ENCODE measurements around the gene SH3GL1. TPM values are rescaled to one million over a fixed set of nuclear protein-coding genes. Genes with fewer than 3 reads are reported as not detected.

SH3GL1 gene
- total and polyA plus RNA-seq, 2 experiments from 2014 or later = 73.1 to 89.5 TPM

- ATAC-seq = no peak
Measured at GRCh38 chr19:4444765-4445741, 44.7 kb upstream of the SH3GL1 start.

GRCh38 chr19:4443966-4444764 is 43.8 kb upstream of the SH3GL1 start:
- Mint-ChIP-seq H3K9me3 (no peaks in the 10 kb centered on the region; the same call in 2 of the 3 replicates), H3K4me1 (peaks cover 13% of the 10 kb centered on the region; the same call in 2 of the 3 replicates), H3K27ac (peak overlapping the region; percentile 39; the same call in 1 of the 2 replicates), H3K36me3 (ENCODE audit: low read depth) (peaks cover 54% of the 10 kb centered on the region), H3K27me3 (ENCODE audit: insufficient read depth, low read depth, poor library complexity) (peaks cover 42% of the 10 kb centered on the region), H3K4me3 (peak overlapping the region; percentile 17; the same call in 1 of the 3 replicates)
- peaks cover 33% of the 10 kb centered on the region for H4K20me1 ChIP-seq (replicated peaks; ENCODE audit: insufficient read depth)
- TF ChIP-seq STAT1 (IDR thresholded peaks at IDR 0.05; ENCODE audit: unreplicated experiment) = no peak
- TF ChIP-seq NANOG (IDR thresholded peaks at IDR 0.05; ENCODE audit: borderline replicate concordance) = no peak
- no peak for TF ChIP-seq CREB1 (CRISPR knock-in tag; IDR thresholded peaks at IDR 0.05; ENCODE audit: low read depth)
- TF ChIP-seq, protein P1, sequence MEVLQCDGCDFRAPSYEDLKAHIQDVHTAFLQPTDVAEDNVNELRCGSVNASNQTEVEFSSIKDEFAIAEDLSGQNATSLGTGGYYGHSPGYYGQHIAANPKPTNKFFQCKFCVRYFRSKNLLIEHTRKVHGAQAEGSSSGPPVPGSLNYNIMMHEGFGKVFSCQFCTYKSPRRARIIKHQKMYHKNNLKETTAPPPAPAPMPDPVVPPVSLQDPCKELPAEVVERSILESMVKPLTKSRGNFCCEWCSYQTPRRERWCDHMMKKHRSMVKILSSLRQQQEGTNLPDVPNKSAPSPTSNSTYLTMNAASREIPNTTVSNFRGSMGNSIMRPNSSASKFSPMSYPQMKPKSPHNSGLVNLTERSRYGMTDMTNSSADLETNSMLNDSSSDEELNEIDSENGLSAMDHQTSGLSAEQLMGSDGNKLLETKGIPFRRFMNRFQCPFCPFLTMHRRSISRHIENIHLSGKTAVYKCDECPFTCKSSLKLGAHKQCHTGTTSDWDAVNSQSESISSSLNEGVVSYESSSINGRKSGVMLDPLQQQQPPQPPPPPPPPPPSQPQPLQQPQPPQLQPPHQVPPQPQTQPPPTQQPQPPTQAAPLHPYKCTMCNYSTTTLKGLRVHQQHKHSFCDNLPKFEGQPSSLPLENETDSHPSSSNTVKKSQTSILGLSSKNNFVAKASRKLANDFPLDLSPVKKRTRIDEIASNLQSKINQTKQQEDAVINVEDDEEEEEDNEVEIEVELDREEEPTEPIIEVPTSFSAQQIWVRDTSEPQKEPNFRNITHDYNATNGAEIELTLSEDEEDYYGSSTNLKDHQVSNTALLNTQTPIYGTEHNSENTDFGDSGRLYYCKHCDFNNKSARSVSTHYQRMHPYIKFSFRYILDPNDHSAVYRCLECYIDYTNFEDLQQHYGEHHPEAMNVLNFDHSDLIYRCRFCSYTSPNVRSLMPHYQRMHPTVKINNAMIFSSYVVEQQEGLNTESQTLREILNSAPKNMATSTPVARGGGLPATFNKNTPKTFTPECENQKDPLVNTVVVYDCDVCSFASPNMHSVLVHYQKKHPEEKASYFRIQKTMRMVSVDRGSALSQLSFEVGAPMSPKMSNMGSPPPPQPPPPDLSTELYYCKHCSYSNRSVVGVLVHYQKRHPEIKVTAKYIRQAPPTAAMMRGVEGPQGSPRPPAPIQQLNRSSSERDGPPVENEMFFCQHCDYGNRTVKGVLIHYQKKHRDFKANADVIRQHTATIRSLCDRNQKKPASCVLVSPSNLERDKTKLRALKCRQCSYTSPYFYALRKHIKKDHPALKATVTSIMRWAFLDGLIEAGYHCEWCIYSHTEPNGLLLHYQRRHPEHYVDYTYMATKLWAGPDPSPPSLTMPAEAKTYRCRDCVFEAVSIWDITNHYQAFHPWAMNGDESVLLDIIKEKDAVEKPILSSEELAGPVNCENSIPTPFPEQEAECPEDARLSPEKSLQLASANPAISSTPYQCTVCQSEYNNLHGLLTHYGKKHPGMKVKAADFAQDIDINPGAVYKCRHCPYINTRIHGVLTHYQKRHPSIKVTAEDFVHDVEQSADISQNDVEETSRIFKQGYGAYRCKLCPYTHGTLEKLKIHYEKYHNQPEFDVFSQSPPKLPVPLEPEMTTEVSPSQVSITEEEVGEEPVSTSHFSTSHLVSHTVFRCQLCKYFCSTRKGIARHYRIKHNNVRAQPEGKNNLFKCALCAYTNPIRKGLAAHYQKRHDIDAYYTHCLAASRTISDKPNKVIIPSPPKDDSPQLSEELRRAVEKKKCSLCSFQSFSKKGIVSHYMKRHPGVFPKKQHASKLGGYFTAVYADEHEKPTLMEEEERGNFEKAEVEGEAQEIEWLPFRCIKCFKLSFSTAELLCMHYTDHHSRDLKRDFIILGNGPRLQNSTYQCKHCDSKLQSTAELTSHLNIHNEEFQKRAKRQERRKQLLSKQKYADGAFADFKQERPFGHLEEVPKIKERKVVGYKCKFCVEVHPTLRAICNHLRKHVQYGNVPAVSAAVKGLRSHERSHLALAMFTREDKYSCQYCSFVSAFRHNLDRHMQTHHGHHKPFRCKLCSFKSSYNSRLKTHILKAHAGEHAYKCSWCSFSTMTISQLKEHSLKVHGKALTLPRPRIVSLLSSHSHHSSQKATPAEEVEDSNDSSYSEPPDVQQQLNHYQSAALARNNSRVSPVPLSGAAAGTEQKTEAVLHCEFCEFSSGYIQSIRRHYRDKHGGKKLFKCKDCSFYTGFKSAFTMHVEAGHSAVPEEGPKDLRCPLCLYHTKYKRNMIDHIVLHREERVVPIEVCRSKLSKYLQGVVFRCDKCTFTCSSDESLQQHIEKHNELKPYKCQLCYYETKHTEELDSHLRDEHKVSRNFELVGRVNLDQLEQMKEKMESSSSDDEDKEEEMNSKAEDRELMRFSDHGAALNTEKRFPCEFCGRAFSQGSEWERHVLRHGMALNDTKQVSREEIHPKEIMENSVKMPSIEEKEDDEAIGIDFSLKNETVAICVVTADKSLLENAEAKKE (CRISPR knock-in tag; IDR thresholded peaks at IDR 0.05) = no peak
- TF ChIP-seq, protein P2, sequence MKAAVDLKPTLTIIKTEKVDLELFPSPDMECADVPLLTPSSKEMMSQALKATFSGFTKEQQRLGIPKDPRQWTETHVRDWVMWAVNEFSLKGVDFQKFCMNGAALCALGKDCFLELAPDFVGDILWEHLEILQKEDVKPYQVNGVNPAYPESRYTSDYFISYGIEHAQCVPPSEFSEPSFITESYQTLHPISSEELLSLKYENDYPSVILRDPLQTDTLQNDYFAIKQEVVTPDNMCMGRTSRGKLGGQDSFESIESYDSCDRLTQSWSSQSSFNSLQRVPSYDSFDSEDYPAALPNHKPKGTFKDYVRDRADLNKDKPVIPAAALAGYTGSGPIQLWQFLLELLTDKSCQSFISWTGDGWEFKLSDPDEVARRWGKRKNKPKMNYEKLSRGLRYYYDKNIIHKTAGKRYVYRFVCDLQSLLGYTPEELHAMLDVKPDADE (IDR thresholded peaks at IDR 0.05) = no peak
- no peak for TF ChIP-seq JUNB (IDR thresholded peaks at IDR 0.05; ENCODE audit: unreplicated experiment)
- no peak for TF ChIP-seq ZNF114 (CRISPR knock-in tag; IDR thresholded peaks at IDR 0.05)
- no peak for TF ChIP-seq ZNF331 (CRISPR knock-in tag; IDR thresholded peaks at IDR 0.05; ENCODE audit: low read depth)
- no peak; the same call in none of the 2 replicates for TF ChIP-seq POLR2AphosphoS5 (IDR thresholded peaks at IDR 0.05; ENCODE audit: low read depth)
- no peak for TF ChIP-seq EZH2 (IDR thresholded peaks at IDR 0.05; ENCODE audit: low read depth, unreplicated experiment)
- no peaks in the 10 kb centered on the region for H3K27me3 ChIP-seq (ENCODE audit: insufficient read depth)
- no peak overlapping the region for H2AFZ ChIP-seq
- 0 out of 2 replicates have a peak, but pooled peaks cover 4% of the 10 kb centered on the region for H3K79me2 ChIP-seq (replicated peaks; ENCODE audit: insufficient read depth)
- H3K36me3 ChIP-seq (ENCODE audit: insufficient read depth) = peaks cover 13% of the 10 kb centered on the region
- no peak overlapping the region for H3K4me2 ChIP-seq
- peaks cover 28% of the 10 kb centered on the region; the same call in 1 of the 2 replicates for H3F3A ChIP-seq (replicated peaks; ENCODE audit: low read depth)
- ATAC-seq (no peak), DNase-seq (ENCODE audit: low spot score) (no peak)
- H3K4me3 ChIP-seq = no peak overlapping the region
- H3K9me2 ChIP-seq (ENCODE audit: insufficient read depth) = no peaks in the 10 kb centered on the region
- H3K4me1 ChIP-seq (ENCODE audit: insufficient read depth) = no peaks in the 10 kb centered on the region
- no peak overlapping the region for H3K27ac ChIP-seq (ENCODE audit: low read depth)

More at GRCh38 chr19:4444765-4445741, 44.7 kb upstream of the SH3GL1 start:
- Histone ChIP-seq H3K4me1 (ENCODE audit: insufficient read depth) (no peaks in the 10 kb centered on the region), H3K4me3 (no peak overlapping the region), H3K27ac (ENCODE audit: low read depth) (peak overlapping the region; percentile 26; the same call in 1 of the 2 replicates), H3F3A (replicated peaks; ENCODE audit: low read depth) (peaks cover 24% of the 10 kb centered on the region; the same call in 1 of the 2 replicates), H3K4me2 (no peak overlapping the region), H3K27me3 (ENCODE audit: insufficient read depth) (no peaks in the 10 kb centered on the region), H2AFZ (no peak overlapping the region), H3K79me2 (replicated peaks; ENCODE audit: insufficient read depth) (no peaks in the 10 kb centered on the region), H4K20me1 (replicated peaks; ENCODE audit: insufficient read depth) (peaks cover 24% of the 10 kb centered on the region), H3K36me3 (ENCODE audit: insufficient read depth) (peaks cover 5% of the 10 kb centered on the region), H3K9me2 (ENCODE audit: insufficient read depth) (no peaks in the 10 kb centered on the region)
- Mint-ChIP-seq H3K4me3 (peak overlapping the region; percentile 17; the same call in 1 of the 3 replicates), H3K4me1 (peaks cover 13% of the 10 kb centered on the region; the same call in 2 of the 3 replicates), H3K36me3 (ENCODE audit: low read depth) (peaks cover 53% of the 10 kb centered on the region), H3K9me3 (no peaks in the 10 kb centered on the region; the same call in 1 of the 3 replicates), H3K27ac (no peak overlapping the region; the same call in 1 of the 2 replicates), H3K27me3 (ENCODE audit: insufficient read depth, low read depth, poor library complexity) (peaks cover 46% of the 10 kb centered on the region)
- DNase-seq (ENCODE audit: low spot score) = no peak
- TF ChIP-seq POLR2AphosphoS5 (IDR thresholded peaks at IDR 0.05; ENCODE audit: low read depth) = peak; percentile 44
- TF ChIP-seq CREB1 (CRISPR knock-in tag; IDR thresholded peaks at IDR 0.05; ENCODE audit: low read depth) = no peak
